GM18907 (cell line): ENCODE measurements around the gene CD7.

Source experiments
- ATAC-seq: cut with Tn5 transposase; IDR thresholded peaks from one replicate; pipeline ENCODE4 v1.9.1; 2021; ENCODE audit warnings: mild to moderate bottlenecking, moderate library complexity; ENCODE audit not compliant: unreplicated experiment

CD7 gene

DNA sequence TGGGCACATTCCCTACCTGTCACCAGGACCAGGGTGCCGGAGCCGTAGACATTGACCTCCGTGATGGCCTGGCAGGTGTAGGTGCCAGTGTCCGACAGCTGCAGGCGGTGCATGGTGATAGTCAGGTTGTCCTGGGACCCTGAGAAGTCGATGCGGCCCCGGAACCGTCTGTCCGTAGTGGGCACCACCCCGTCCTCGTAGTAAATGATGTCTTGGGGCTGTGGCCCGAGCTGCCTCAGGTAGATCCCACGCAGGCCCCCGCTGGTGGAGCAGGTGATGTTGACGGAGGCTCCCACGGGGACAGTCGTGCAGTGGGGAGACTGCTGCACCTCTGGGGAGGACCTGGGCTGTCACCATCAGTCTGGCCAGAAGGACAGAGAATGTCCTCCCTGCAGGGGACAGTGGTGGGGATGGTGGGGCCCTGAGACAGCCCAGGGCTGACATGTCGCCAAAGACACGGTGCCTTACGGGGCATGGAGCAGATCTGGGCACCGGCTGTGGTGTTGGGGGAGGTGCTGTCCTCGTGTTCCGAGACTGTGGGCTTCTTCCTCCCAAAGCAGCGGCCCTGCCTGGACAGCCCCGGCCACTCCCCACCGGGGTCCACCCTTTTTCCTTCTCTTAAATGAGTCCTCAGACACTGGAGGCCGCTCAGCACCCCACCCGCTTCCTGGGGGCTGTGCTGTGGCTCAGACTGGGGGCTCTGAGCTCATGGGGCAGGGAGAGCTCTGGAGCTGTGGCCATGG is 586 bp downstream of the CD7 start:
- no peak for ATAC-seq

DNA sequence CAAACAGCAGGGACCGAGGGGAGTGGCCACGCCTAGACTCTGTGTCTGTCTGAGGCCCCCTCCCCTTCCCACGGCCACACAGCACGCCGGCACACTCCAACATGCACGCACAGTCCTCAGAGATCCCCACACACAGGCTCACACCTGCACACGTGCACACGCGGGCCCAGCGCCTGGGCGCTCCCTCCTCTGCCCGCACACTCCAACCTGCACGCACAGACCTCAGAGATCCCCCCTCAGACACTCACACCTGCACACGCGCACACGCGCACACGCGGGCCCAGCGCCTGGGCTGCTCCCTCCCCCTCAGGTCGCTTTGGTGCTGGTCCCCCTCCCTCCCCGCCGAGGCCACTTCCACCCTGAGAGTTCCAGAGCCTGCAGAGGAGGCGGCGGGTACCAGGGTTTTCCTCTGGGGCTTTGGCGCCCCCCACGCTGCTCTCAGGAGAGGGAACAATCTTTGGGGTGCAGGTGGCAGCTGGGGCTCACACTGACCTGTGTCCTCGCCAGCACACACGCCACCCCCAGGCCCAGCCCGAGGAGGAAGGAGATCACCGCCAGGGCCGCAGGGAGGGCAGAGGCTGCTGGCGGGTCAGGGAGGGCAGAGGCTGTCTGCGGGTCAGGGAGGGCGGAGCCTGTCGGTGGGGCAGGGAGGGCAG is 1.6 kb downstream of the CD7 start:
- ATAC-seq, result no peak

DNA sequence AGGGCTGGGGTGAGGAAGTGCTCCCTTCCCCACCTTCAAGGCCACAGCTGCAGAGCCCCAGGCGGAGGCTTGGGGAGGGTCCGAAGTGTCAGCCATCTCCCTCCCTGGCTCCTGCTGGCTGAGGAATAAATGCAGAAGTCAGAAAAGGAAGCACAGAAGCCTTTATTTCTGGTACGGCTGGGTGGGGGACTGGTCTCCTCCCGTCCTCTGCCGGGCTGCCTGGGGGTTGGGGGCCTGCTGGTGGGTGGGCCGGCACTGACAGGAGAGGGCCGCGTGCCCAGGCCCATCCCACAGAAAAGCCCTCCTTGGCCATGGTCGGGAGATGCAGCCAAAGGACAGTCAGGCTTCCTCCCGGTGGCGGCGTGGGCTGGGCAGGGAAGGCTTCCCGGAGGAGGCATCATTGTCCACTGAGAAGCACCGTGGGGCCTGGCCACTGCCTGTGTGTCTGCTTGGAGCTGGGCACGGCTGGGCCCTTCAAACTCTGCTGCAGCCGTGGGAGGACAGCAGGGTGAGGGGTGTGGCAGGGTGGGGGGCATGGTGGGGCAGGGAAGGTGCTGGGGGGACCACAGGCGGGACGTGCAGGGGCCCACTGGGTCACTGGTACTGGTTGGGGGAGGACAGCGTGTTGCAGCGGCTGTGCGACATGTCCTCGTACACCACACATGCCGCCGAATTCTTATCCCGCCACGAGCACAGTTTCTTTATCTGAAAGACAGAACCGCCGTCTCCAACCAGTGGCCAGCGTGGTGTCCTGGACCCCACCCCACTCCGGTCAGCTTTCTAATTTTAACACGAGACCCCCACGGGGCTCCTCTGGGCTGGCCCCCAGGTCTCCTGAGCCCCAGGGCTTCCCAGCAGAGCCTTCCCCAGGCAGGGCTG is 2.4 kb downstream of the CD7 start:
- no peak for ATAC-seq

DNA sequence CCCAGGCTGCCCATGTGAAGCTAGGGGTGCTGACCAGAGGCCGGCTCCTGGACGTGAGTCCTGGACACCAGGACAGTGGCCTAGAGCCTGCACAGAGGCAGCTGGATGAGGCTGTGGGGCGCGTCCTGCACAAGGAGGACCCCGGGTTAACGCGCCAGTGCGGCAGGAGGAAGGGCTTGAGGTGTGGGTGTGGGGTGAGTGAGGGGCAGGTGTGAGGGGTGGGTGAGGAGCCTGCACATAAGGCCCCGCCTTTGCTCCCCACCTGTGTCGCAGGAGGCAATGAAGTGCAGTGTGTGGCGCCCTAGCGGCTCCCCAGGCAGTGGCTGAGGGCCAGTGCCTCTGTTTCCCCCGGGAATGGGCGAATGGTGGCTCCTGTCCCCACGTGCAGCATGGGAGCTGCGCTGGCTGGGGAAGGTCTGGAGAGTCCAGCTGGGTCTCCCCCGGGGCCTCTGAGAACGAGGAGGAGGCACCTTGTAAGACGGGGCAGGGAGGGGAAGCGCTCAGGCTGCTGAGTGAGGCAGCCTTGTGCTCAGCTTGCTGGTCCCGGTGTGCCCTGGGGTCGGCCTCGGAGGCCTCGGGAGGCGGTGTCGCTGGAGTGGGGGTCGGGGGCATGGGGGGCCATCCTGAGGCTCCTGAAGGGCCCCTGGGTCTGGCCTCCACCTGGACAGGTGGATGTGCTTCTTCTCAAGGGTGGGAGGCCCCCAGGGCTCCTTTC is 3.2 kb downstream of the CD7 start:
- ATAC-seq, result no peak

DNA sequence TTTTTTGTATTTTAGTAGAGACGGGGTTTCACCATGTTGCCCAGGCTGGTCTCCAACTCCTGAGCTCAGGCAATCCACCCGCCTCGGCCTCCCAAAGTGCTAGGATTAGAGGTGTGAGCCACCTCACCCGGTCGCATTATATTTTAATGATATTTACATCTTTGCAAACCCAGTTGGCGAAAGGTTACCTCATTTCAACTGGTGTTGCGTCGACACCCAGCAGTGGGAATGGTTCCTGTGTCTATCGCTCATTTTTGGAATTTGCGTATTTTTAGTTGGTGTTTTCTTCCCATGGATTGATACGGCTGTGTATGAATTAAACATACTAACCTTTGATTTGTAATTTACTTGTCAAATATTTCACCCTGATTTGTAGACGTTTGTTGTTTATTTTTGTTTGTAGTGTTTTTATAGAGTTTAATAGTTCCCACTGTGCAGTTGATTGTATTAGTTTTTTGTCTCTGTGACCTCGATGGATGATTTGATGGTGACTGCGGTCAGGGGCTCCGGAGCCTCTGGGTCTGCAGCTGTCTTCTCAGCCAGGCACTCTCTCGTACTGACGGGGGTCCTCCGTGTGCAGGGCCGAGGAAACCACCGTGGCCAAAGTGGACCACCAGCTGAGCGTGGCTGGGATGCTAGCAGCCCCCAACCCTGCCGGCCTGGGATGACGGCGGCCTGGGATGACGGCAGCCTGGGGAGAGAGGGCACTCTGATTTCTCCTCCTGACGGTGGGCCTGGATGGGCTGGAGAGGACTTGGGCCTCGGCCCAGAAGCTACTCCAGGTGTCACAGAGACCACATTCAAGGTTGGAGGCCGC is 4.0 kb downstream of the CD7 start:
- no peak for ATAC-seq

DNA sequence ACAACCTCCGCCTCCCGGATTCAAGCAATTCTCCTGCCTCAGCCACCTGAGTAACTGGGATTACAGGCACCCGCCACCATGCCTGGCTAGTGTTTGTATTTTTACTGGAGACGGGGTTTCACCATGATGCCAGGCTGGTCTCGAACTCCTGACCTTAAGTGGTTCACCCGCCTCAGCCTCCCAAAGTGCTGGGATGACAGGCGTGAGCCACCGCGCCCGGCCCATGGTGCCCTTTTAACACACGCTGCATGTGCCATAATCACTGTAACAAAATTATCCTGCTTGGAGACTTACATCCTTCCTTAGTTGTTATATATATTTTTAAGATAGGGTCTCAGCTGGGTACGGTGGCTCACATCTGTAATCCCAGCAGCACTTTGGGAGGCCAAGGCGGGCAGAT is 5.4 kb downstream of the CD7 start:
- no peak for ATAC-seq

DNA sequence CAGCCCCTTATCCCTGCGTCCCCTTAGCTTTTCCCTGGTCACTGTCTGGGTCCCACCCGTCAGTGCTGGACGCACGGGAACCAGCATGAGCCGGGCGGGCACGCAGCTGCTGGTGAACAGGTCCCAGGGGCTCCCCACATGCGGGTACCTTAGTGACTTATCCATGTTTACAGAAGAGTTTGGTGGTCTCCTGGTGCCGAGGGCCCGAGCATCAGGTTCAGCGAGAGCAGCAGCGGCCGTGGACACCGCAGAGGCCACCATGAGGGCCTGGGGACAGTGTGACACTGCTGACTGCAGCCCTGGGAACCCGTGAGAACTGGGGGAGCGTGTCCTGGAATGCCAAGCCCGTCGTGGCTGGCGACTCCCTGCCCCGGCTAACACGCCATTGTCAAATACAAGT is 6.5 kb downstream of the CD7 start:
- ATAC-seq, result no peak

DNA sequence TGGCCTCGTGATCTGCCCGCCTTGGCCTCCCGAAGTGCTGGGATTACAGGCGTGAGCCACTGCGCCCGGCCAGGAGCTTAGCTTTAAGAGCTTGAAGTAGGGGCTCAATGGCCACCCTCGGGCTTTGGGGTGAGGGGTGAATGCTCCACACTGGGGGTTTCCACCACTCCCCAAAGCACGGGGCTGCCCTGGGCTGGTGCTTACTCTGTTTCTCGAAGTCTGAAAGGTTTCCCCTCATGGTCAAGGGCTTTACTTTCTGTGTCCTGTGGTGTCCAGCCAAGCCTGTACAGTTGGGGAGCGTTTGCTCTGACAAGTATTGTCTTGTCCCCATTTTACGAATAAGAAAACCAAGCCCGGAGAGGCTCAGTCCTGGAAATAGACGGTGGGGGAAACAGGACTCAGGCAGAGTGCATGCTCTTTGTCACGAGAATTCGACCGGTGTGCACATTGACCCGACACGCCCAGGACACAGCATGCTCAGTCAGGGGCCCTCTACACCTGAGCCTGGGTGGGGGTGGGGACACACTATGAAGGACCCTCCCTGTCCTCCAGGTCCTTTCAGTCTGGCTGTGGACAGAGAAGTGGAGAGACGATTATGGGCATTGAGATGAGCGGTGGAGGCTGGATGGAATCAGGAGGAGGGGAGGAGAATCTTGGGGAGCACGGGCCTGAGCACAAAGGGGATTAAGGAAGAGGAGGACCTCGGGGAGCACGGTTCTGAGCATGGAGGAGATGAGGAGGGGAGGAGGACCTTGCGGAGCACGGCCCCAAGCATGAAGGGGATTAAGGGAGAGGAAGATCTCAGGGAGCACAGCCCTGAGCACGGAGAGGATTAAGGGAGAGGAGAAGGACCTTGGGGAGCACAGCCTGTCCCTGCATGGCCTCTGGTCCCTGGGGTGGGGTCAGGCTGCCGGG is 7.5 kb downstream of the CD7 start:
- ATAC-seq, result no peak

DNA sequence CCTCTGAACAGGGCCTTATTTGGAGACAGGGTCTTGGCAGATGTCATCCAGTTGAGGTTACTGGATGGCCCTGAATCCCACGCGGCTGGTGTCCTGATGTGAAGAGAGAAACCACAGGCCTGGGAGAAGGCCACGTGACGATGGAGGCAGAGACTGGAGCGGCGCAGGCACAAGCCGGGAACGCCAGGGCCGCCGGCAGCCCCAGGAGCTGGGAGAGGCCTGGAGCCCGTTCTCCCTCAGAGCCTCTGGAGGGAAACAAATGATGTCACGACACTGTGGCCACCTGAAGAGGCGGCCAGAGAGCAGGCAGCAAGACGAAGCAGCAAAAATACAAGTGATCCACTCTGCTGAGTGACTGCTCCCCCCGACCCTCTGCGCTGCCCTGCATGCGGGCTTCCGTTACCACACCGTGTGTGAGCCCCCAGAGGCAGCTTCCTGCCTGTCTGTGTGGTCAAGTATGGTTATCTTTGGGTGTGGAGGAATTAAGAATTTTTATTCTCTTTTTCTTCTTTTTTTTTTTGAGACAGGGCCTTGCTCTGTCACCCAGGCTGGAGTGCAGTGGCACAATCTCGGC is 11.6 kb downstream of the CD7 start:
- ATAC-seq, result no peak

DNA sequence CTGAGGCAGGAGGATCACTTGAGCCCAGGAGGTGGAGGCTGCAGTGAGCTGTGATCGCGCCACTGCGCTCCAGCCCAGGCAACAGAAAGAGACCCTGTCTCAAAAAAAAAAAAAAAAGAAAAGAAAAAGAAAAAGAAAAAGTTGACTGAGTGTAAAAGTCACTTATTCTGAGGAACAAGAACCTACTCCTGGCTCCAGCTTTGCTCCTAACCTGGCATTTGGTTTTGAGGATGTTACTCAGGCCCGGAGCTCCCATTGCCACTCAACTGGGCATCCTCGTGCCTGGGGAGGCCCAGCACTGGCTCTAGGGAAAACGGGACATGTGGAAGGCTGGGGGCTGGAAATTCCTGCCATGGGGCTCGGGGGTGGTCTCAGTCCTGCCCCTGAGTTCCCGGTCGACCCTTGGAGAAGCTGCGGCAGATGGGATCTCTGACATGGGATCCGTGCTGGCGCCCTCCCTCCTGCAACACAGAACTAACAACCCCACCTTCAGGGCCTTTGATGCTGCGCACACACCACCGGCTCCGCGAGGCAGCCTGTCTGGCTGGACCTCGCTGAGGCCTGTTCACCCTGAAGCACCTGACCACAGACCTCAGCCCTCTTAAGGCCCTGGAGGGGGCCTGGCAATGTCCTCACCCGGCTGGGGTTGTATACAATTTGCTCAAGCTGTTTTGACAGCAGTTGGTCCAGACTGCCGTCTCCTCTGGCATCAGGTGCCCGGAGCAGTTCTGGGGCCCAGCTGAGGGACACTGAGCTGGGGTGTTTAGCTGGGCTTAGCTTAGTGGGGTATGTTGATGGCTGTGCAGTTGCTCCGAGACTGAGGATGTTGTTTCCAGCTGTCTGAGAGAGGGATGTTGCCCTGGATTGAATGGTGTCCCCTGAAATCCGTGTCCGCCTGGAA is 12.3 kb downstream of the CD7 start:
- no peak for ATAC-seq

DNA sequence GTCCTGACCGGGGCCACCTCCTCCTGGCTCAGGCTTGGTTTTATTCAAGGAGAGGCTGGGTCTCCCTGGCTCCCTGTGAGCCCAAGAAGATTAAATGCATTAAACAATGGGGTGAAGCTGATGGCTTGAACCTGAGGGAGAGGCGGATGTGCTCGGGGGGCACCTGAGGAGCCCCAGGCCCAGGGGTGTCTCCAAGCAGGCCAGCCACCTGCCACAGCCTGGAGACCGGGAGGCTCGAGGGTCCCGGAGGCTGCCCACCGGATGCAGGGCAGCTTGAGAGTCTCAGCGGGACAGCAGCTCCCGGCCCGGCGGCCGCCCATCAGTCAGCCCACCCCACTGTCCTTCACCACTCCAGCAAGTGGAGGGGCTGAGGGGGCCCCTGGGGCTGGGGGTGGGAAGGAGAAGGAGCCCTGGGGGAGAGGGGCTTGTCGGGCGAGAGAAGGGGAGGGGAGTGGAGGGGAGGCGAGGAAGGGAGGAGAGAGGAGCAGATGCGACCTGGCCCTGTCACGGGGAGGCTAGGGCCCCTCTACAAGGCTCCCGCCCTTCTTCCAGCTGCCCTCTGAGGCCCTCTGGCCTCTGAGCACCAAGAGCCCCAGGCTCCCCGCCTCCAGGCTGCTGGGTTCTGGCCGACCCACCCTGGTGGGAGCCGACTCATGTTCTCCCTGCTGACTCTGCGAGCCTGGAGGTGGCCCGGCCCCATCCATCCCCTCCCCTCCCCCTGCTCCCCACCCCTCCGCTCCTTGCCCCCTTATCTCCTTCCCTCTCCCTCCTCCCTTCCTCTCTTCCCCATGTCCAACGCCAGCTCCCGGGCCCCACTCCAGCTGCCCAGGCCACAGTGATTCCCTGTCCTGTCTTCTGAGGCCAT is 13.2 kb downstream of the CD7 start:
- no peak for ATAC-seq

DNA sequence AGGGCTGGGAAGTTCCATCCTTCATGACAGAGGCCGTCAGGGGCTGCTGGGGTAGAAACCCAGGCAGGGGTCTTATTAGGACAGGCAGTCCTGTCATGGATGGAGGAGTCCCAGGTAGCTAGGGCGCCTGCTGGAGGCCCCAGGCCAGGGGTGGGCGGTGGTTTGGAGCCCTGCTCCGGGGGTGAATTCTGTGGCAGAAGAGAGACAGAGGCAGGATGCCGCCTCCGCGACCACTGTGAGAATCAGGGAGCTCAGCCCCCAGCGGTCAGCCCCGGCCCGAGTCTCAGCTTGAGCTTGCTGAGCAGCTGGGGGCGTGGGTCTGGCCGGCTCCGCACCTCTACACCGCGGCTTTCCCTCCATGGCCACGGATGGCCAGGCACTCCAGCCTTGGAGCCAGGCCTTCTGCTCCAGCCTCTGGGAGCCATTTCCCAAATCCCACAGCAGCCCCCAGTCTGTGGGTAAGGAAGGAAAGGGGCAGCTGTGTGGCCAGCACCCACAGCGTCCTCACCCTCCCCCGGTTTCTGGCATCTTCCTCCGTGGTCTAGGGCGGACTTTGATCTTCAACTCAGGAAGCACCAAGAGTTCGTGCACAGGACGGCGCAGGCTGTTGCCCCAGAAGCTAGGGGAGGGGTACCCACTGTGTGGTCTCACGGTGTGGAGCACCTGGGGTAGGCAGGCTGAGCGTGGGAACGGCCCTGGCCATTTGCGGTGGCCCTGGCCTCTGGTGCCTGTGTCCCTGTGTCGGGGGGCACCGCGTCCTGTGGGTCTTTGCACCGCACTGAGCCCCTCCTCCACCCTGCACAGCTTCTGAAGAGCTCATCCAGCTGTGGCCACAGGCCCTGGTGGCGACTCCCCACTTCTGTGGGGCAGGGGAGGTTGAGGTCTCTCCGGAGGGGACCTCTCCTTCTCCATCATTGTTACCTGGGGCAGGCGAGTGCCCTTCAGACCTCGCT is 14.1 kb downstream of the CD7 start:
- ATAC-seq, result no peak

DNA sequence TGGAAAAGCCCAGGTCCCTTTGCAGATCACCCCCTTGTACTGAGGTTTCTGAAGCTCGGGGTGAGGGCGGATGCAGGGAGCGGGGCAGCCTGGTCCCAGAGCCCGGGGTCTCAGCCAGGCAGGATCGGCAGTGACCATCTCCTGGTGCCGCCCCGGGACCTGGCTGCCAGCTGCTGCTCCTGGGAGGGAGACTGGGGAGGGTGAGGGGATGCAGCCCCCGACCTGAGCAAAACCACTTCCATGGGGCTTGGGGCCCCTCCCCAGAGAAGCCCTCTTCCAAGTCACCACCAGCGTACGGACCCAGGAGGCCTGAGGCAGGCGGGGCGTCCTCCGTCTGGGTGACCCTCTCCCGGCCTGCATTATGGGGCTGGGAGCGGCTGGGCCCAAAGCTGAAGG is 14.8 kb downstream of the CD7 start:
- no peak for ATAC-seq

DNA sequence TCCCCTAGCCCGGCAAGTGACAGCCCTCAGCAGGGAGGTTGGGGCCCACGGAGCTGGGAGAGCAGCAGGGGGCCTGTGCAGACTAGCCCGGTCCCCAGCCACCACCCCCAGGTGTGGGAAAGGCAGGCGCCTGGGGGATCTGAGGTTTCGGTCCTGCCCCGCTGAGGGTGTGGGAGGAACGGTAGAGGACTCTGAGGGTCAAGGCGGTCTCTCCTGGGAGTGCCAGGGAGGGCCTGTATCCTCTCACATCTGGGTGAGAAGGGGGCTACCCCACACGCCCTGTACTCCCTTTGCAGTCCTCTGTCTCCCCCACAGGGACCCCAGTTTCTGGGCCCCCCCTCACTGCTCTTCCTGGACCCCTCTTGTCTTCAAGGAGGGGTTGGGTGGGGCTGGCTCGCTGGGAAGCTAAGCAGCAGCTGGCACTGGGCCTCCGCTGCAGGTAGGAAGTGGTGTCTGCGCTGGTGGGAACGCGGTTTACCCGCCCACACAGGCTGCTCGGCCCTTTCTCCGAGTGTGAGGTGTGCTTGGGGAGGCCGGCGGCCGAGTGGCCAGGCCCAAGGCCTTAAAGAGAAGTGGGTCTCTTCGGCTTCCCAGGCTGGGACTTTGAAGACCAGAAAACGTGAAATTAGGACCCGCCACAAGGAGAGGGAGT is 15.4 kb downstream of the CD7 start:
- peak; percentile 29 for ATAC-seq

DNA sequence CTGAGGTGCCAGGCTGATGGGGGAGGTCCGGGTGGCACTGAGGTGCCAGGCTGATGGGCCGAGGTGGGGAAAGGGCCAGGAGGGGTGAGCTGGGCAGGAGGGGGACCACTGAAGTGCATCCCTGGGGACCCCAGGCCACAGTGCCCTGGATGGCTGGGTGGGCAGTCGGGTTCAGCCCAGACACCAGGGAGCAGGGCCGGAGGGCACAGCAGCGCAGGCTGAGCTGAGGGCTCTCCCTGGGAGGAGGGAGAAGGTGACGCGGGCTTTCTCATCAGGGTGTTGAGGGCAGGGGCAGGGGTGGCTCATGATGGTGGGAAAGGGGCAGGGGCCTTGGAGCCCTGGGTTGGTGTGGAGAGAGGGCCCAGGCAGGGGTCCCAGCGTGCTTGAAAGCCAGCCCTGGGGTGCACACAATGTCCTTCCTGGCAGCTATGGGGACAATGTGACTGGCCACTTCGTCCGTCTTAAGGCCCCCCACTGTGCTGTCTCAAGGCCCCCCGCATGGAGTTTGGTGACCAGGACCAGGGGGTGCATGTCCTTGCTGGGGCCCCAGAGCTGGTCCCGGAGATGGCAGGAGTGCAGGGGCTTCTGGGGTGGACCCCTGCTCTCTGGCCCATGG is 16.0 kb downstream of the CD7 start:
- ATAC-seq, result no peak
